ENCODE measurements around the gene DGLUCY.
"Not testable (repeated sequence)": the region's sequence is repeated elsewhere in the genome, so short reads cannot be mapped to it uniquely, and the experiment has no call there.

Gene DGLUCY

GRCh38 chr14:91108941-91109611 lies 4.8 kb upstream of the DGLUCY start:
- DNase-seq: peak; percentile 18

DNA sequence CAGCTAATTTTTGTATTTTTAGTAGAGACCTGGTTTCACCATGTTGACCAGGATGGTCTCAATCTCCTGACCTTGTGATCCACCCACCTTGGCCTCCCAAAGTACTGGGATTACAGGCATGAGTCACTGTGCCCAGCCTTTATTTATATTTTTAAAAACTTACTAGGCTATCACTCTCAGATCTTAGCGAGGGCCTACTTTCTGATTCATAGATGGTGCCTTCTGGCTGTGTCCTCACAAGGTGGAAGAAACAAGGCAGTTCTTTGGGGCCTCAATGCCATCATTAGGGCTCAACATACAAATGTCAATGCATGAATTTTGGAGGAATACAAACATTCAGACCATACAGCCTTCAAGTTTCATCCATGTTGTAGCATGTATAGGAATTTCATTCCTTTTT lies 2.4 kb upstream of the DGLUCY start:
- no peak for DNase-seq

- DNase-seq: no peak
Measured at GRCh38 chr14:91112194-91112593, 1.7 kb upstream of the DGLUCY start.

DNA sequence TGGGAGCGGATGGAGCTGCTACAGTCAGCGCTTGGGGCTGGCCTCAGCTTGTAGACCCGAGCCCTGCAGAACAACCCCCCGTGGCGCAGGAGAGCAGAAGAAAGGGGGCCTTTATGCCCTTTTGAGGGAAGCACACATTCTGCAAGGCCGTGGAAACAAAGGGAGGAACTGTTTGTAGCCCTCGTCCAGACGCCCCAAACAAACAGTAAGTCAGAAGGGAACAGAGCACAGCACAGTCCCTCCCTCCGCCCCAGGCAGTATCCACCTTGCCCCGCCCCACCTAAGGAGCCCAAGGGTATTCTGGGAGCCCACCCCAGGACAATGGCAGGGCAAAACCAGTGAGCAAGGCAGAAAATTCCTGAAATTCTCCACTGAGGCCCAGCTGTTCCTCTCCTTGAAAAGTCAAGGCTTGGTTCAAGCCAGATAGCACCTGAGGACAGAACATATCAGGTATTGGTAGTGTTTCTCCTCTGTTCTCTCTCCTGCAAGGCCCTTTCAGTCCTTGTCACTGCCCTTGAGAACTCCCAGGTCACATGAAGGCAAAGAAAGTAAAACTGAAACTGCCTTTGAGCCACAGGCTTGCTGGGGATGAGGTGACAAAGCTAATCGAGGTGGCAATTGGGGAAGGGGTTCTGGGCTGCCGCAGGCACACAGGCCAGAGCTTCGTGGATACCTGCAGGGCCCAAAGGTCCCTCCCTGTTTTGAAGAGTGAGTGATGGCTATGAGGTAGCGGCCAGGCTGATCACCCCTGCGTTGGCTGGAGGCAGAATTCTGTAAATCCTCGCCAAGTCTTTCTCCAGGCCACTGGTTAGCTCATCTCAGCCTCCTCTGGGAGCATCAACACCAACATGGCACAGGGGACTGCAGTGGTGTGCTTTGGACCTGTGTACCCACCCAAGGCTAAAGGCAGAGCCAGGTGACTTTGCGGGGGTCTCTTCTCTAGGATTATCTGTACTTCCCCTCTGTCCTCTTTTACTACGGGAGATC lies 499 bp downstream of the DGLUCY start:
- DNase-seq: peak; percentile 44

DNA sequence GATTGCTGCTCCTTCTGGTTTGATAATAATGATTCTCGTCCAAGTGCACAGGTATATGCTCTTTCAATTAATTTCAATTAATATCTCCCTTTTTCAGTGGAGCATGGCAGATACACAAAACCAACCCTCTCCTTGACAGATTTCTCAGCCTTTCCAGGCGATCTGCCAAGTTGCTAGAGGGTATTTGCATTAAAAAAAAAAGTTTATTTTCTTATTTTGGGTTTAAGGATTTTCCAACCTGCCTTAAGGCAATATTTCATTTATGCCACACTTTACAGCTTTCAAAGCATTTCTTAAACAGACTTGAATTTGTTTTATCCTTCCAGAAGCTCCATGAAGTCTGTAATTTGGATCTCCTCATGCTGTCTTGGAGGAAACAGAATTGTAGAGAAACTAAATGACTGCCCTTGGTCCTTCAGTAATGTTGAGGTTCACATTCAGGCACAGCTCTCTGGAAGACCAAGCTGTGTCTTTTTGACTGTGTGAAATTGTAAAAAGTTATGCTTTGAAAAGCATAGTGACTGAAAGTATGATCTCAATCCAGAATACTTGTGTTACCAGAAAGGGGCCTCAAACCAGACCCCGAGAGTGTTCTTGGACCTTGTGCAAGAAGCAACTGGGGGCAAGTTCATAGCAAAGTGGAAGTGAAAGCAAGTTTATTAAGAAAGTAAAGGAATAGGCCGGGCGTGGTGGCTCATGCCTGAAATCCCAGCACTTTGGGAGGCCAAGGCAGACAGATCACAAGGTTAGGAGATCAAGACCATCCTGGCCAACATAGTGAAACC lies 2.3 kb downstream of the DGLUCY start:
- DNase-seq: no peak

DNA sequence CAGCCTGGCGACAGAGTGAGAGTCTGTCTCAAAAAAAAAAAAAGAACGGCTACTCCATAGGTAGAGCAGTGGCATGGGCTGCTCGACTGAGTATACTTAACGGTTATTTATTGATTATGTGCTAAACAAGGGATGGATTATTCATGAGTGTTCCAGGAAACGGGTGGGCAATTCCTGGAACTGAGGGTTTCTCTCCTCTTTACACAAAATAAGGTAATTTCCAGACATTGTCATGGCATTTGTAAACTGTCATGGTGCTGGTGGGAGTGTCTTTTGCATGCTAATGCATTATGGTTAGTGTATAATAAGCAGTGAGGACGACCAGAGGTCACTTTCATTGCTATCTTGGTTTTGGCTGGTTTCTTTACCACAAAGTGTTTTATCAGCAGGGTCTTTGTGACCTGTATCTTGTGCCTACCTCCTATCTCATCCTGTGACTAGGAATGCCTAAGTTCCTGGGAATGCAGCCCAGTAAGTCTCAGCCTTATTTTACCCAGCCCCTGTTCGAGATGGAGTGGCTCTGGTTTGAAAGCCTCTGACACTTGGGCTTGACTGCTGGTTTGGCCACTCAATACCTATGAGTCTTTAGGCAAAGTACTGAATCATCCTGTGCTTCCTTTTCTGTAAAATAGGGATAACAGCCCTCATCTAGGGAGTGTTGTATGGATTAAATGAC lies 3.2 kb downstream of the DGLUCY start:
- no peak for DNase-seq

- no peak for DNase-seq
Measured at GRCh38 chr14:91117960-91118359, 4.1 kb downstream of the DGLUCY start.

DNA sequence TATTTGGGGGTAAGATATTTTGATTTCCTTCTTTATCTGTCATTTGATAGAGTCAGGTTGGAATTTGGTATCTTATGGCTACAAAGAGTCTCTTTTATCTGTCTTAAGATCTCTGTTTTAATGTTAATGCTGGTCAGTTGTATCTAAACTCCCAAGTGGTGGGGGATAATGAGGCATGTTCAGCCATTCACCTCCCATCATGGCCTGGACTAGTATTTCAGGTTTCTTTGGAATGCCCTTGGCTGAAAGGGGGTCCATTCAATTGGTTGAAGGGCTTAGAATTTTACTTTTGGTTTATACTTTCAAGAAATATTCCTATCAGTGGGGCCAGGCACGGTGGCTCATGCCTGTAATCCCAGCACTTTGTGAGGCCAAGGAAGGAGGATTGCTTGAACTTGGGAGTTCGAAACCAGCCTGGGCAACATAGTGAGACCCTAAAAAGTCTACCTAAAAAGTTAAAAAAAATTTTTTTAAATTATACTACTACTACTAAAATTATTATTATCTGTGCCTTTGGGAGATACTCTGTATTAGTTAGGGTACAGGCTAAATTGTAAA lies 4.7 kb downstream of the DGLUCY start:
- DNase-seq: no peak

DNA sequence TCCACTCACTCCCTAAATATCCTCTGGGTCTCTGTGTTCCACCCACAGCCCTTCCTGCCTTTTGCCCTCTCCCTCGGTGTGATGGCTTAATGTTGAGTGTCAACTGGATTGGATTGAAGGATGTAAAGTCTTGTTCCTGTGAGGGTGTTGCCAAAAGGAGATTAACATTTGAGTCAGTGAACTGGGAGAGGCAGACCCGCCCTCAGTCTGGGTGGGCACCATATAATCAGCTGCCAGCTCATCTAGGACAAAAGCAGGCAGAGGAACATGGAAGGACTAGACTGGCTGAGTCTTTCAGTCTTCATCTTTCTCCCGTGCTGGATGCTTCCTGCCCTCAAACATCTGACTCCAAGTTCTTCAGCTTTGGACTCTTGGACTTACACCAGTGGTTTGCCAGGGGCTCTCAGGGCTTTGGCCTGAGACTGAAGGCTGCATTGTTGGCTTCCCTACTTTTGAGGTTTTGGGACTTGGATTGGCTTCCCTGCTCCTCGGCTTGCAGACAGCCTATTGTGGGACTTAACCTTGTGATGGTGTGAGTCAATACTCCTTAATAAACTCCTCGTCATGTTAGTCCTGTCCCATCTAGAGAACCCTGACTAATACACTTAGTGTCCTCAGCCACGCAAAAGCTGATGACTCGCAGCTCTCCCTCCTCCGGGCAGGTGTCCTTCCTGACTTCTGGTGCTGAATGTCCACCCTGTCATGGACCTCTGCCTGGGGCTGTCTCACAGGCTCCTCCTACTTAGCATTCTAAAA lies 5.9 kb downstream of the DGLUCY start:
- DNase-seq: no peak

DNA sequence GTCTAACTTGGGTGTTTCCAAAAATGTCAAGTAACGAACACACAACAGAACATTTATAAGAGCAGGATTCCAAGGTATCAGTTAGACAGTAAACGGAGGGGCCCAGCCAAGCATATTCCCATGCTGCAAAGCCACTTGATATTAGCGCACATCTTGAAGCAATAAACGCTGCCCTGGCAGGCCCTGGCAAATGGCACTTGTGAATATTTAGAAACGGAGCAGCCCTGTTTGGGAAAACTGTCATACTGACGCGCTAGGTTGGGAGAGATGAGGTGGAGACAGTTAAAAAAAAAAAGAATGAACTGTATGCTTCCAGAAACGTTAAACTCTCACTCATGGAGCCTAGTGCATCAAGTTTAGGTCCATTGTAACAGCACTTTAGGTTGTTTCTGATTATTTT lies 9.3 kb downstream of the DGLUCY start:
- no peak for DNase-seq

DNA sequence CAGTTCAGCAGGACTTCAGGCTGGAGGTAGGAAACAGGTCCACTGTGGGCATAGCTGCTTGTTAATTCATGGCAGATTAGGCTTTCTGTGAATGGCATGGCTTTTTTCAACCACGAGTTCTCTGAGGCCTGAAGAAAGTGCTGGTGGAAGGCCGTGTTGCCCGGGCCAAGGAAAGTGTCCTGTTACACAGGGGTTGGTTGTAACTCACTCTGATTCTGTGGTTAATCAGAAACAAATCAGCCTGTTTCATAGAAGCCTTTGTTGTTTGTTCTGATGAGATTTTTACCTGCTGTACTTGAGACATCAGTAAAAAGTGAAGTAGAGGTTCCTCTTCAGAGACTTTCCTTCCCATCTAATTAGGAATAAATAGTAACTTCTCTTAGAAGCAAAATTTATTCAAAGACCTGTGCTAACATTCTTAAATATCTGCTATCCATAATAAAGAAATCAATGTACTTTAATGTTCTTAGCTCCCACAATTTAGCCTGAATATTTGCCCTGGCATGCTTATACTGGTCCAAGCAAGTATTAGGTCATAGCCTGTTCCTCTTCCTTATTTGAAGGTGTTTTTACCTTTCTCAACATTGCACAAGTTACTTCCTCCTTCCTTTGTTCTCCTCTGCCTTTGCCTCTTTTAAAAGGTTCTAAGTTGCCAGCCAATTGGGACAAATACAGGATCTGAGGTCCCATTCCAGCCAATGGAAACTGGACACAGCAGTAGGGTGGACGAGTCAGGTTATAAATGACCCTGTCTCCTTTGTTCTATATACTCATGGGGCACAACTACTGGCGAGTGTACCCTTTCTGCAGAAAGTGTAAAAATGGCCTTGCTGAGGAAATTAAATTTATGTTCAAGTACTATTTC lies 10.8 kb downstream of the DGLUCY start:
- not testable (repeated sequence) for DNase-seq

DNA sequence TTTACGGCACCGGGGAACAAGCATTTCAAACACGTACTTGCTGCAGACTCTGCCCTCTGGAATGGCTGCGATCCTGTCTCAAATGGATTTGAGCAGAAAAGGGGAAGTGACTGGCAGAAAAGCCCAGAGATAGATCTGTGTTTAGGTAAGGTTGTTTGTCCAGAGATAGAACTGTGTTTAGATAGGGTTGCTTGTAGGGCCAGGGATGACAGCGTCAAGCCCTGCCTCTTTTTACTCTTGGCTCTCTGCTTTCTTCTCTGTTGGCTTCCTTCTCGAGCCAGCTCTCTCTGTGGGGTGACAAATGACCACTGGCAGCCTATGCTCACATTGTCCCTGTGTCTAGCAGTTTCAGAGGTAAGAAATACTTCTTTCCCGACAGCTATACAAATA lies 11.4 kb downstream of the DGLUCY start:
- DNase-seq: no peak

GRCh38 chr14:91125801-91126200 lies 11.9 kb downstream of the DGLUCY start:
- no peak for DNase-seq

GRCh38 chr14:91126761-91127160 lies 12.9 kb downstream of the DGLUCY start:
- DNase-seq: no peak

- DNase-seq: no peak
Measured at GRCh38 chr14:91127401-91127801, 13.5 kb downstream of the DGLUCY start.

DNA sequence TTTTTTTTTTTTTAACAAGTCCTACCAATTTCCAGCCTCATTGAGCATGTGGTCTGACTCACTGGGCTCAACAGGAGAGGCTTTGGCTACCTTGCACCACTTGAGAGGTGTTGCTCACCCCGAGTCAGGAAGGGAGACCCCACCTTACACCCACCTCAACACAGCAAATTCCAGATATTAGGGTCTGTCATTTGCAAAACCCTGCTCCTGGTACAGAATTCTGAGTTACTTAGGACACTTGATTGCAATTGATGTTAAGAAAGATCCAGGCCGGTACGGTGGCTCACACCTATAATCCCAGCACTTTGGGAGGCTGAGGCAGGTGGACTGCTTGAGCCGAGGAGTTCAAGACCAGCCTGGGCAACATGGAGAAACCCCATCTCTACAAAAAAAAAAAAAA lies 14.1 kb downstream of the DGLUCY start:
- DNase-seq: no peak

DNA sequence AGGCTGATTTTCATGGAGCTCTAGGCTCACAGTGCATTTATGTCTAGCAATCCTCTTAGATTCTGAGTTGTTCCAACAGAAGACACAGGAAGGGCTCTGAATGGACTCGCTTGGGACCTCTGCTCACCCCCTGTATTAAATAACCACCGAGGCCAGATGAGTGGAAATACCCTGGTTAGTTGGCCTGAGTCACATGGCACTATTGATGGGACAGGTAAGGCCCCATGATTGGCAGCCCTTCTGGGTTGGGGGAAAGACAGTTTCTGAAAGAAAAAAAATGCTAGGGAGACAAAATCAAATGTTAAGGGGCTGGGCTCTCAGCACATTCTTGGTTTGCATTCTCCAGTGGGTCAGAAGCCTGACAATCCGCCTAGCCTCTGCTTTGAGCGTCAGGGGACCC lies 14.8 kb downstream of the DGLUCY start:
- DNase-seq: no peak

DNA sequence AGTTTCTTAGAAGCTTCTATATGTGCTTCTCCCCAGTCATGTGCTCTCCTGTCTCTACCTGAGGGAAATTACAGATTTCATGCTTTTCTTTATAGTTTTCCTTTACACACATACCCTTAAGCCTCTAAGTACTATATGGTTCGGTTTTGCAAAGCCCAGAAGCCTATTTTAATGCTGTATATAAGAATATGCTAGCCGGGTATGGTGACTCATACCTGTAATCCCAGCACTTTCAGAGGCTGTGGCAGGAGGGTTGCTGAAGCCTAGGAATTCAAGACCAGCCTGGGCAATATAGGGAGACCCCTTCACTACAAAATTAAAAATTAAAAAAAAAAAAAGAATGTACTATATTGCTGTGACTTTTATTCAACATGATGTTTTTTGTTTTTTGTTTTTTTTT lies 15.4 kb downstream of the DGLUCY start:
- DNase-seq: no peak

DNA sequence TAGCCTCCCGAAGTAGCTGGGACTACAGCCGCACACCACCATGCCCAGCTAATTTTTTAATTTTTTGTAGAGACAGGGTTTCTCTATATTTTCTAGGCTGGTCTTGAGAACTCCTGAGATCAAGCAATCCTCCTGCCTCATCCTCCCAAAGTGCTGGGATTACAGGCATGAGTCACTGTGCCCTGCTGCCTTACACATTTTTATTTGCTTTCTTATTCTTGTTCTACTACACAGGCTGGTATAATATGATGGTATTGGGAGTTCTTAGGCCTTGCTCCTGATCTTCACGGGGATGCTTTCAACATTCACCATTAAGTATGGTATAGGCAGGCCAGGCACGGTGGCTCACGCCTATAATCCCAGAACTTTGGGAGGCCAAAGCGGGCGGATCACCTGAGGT lies 21.2 kb downstream of the DGLUCY start:
- DNase-seq: no peak

DNA sequence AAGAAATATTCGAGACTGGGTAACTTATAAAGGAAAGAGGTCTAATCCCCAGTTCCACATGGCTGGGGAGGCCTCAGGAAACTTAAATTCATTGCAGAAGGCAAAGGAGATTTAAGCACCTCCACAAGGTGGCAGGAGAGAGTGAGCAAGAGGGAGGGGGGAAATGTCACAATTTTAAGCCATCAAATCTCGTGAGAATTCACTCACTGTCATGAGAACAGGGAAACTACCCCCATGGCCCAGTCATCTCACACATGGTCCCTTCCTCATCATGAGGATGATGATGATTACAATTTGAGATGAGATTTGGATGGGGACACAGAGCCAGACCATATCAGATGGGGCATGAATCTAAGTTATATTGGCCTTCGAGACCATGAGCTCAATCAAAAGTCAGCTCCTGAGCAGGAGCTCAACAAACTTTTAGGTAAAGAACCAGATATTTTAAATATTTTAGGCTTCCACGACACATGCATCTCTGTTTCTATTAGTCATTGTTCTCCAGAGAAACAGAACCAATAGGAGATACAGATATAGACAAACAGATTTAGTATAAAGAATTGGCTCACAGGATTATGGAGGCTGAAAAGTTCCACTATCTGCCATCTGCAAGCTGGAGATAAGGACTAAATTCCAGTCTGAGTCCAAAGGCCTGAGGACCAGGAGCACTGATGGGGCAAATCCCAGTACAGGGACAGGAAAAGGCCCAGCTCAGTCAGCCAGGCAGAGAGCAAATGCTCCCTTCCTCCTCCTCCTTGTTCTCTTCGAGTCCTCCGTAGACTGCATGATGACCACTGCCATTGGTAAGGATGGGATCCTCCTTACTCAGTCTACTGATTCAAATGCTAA lies 24.9 kb downstream of the DGLUCY start:
- DNase-seq: peak; percentile 43
